DND-41 (cell line): ENCODE data around the gene BICDL1.

Source experiments
- CTCF ChIP-seq: IDR thresholded peaks from 2 replicates; pipeline ENCODE4 v1.5.1; 2012; ENCODE audit warnings: borderline replicate concordance, low read length, moderate library complexity, mild to moderate bottlenecking; ENCODE audit not compliant: poor library complexity, severe bottlenecking; ENCODE audit errors: extremely low read depth
- EZH2 ChIP-seq: IDR thresholded peaks from 3 replicates; pipeline ENCODE4 v1.6.1; 2012; ENCODE audit warnings: borderline replicate concordance, low read depth, mild to moderate bottlenecking, moderate library complexity, low read length, inconsistent platforms; ENCODE audit not compliant: severe bottlenecking

GRCh38 chr12:120047072-120047471, 58.0 kb downstream of the BICDL1 start:
- TF ChIP-seq CTCF (no peak), EZH2 (no peak)
